Fibroblast of lung (primary cell): Measurements from ENCODE around the gene SMG7. TPM values are rescaled to one million over a fixed set of nuclear protein-coding genes. Genes with fewer than 3 reads are reported as not detected.

Source experiments
- DNase-seq, 2 donors: peaks; one replicate each; pipeline versions ENCODE4 v3.0.0 to v3.0.0-alpha.2; 2010; ENCODE audit warnings: low read depth in 2 of 2
- H2AFZ ChIP-seq: 2 replicates; pipeline ENCODE4 v1.5.1; 2012; ENCODE audit warnings: low read length, control low read depth, inconsistent platforms
- H3K27ac ChIP-seq: 2 replicates; pipeline ENCODE4 v1.5.1; 2011; ENCODE audit warnings: low read length, control low read depth; ENCODE audit not compliant: insufficient read depth
- H3K27me3 ChIP-seq: 2 replicates; pipeline ENCODE4 v1.5.1; 2011; ENCODE audit warnings: mild to moderate bottlenecking, low read length; ENCODE audit not compliant: control insufficient read depth, insufficient read depth
- H3K36me3 ChIP-seq: 2 replicates; pipeline ENCODE4 v1.5.1; 2011; ENCODE audit warnings: low read length; ENCODE audit not compliant: control insufficient read depth, insufficient read depth
- H3K4me1 ChIP-seq: 2 replicates; pipeline ENCODE4 v1.5.1; 2011; ENCODE audit warnings: low read length; ENCODE audit not compliant: control insufficient read depth, insufficient read depth; ENCODE audit errors: extremely low read depth
- H3K4me2 ChIP-seq: 2 replicates; pipeline ENCODE4 v1.5.1; 2011; ENCODE audit warnings: low read length, control low read depth; ENCODE audit not compliant: insufficient read depth; ENCODE audit errors: extremely low read depth
- H3K4me3 ChIP-seq, 4 experiments: fragments of 200-600 bp in 1 of 4; sonication (generic) in 1 of 4; replicated peaks in 1 of 4; 2 replicates each; pipeline ENCODE4 v1.5.1; 2011 to 2016; ENCODE audit warnings: low read length in 4 of 4, low read depth in 3 of 4, mild to moderate bottlenecking in 3 of 4, control low read depth in 2 of 4, inconsistent platforms in 1 of 4, mixed read lengths in 1 of 4; ENCODE audit not compliant: insufficient read depth in 1 of 4; ENCODE audit errors: control extremely low read depth in 1 of 4
- H3K79me2 ChIP-seq: 2 replicates; pipeline ENCODE4 v1.5.1; 2012; ENCODE audit warnings: mild to moderate bottlenecking, low read length, inconsistent platforms; ENCODE audit not compliant: control insufficient read depth, insufficient read depth
- H3K9ac ChIP-seq: 2 replicates; pipeline ENCODE4 v1.5.1; 2011; ENCODE audit warnings: mild to moderate bottlenecking, low read length, control low read depth; ENCODE audit not compliant: insufficient read depth
- H3K9me3 ChIP-seq: 2 replicates; pipeline ENCODE4 v1.5.1; 2012; ENCODE audit warnings: low read depth, low read length; ENCODE audit not compliant: control insufficient read depth, insufficient read depth
- H4K20me1 ChIP-seq: 2 replicates; pipeline ENCODE4 v1.5.1; 2011; ENCODE audit warnings: low read length; ENCODE audit not compliant: control insufficient read depth, insufficient read depth; ENCODE audit errors: extremely low read depth
- EZH2 ChIP-seq: IDR thresholded peaks from 2 replicates; pipeline ENCODE4 v1.5.1; 2012; ENCODE audit warnings: low read length, control low read depth, mild to moderate bottlenecking; ENCODE audit errors: missing control alignments
- polyA plus RNA-seq, 2 donors: library from polyadenylated mRNA; depleted of rRNA in 1 of 2; stranded (reverse) in 1 of 2; unstranded in 1 of 2; fragments of >200 nt; gene quantifications; 2 replicates each; pipeline ENCODE4 v1.2.1, GENCODE V29; 2011 to 2012; ENCODE audit warnings: missing spikeins in 1 of 2
- total RNA-seq: library from RNA; depleted of rRNA; stranded (reverse); fragments of >200 nt; gene quantifications from 2 replicates; pipeline ENCODE4 v1.2.1, GENCODE V29; 2014
- TF ChIP-seq, protein P1 (sequence below), 2 donors: IDR thresholded peaks in 1 of 2; conservative IDR thresholded peaks in 1 of 2; 1 replicate in 1 of 2; 2 replicates in 1 of 2; pipeline ENCODE4 v1.5.1; 2011 to 2012; ENCODE audit warnings: low read length in 2 of 2, control low read depth in 1 of 2, inconsistent platforms in 1 of 2, low read depth in 1 of 2, mild to moderate bottlenecking in 1 of 2

Gene SMG7
- total and polyA plus RNA-seq, 2 donors (not counting 1 experiment from before 2014, with no cell fraction given): 23.1 to 30.7 TPM

GRCh38 chr1:183470147-183470960, 1.9 kb upstream of the SMG7 start:
- H3K27ac ChIP-seq: peak overlapping the region; percentile 98
- H3K27me3 ChIP-seq: no peaks in the 10 kb centered on the region
- peak overlapping the region; percentile 100 for H3K4me2 ChIP-seq
- H3K79me2 ChIP-seq: peaks cover 29% of the 10 kb centered on the region
- H3K9me3 ChIP-seq: no peaks in the 10 kb centered on the region
- DNase-seq: peak; percentile 59 to 67
- no peaks in the 10 kb centered on the region for H4K20me1 ChIP-seq
- H3K36me3 ChIP-seq: no peaks in the 10 kb centered on the region
- TF ChIP-seq, protein P1, sequence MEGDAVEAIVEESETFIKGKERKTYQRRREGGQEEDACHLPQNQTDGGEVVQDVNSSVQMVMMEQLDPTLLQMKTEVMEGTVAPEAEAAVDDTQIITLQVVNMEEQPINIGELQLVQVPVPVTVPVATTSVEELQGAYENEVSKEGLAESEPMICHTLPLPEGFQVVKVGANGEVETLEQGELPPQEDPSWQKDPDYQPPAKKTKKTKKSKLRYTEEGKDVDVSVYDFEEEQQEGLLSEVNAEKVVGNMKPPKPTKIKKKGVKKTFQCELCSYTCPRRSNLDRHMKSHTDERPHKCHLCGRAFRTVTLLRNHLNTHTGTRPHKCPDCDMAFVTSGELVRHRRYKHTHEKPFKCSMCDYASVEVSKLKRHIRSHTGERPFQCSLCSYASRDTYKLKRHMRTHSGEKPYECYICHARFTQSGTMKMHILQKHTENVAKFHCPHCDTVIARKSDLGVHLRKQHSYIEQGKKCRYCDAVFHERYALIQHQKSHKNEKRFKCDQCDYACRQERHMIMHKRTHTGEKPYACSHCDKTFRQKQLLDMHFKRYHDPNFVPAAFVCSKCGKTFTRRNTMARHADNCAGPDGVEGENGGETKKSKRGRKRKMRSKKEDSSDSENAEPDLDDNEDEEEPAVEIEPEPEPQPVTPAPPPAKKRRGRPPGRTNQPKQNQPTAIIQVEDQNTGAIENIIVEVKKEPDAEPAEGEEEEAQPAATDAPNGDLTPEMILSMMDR (conservative IDR thresholded peaks at IDR 0.05 in 1 of 2, IDR thresholded peaks at IDR 0.05 in 1 of 2; ENCODE audit: low read depth in 1 of 2, low read length in 2 of 2): peak; percentile 39 to 48
- no peak for TF ChIP-seq EZH2
- H3K4me3 ChIP-seq: peak overlapping the region; percentile 52 to 95 (median 82)
- peak overlapping the region; percentile 97 for H3K9ac ChIP-seq
- H3K4me1 ChIP-seq: no peaks in the 10 kb centered on the region
- H2AFZ ChIP-seq: peak overlapping the region; percentile 87

GRCh38 chr1:183470961-183471742, 1.1 kb upstream of the SMG7 start:
- Histone ChIP-seq H3K4me1 (no peaks in the 10 kb centered on the region), H3K79me2 (peaks cover 36% of the 10 kb centered on the region), H3K9ac (peak overlapping the region; percentile 97), H3K4me3 (peak overlapping the region; percentile 52 to 95 (median 82)), H3K9me3 (no peaks in the 10 kb centered on the region), H3K4me2 (peak overlapping the region; percentile 100), H2AFZ (peak overlapping the region; percentile 82), H3K36me3 (no peaks in the 10 kb centered on the region), H4K20me1 (no peaks in the 10 kb centered on the region), H3K27ac (peak overlapping the region; percentile 98), H3K27me3 (no peaks in the 10 kb centered on the region)
- DNase-seq: peak; percentile 79 to 85
- TF ChIP-seq EZH2: no peak
- TF ChIP-seq, protein P1 (conservative IDR thresholded peaks at IDR 0.05 in 1 of 2, IDR thresholded peaks at IDR 0.05 in 1 of 2; ENCODE audit: low read depth in 1 of 2, low read length in 2 of 2): peak in 1 of 2 donors; percentile 14
